SU-DHL-6 (cell line): ENCODE results near the gene PFKFB2.

Experiments used
- CTCF ChIP-seq: fragments of 200-600 bp; sonication (generic); IDR thresholded peaks from one replicate; pipeline ENCODE4 v1.5.1; 2017; ENCODE audit warnings: antibody characterized with exemption, mild to moderate bottlenecking, low read length, moderate library complexity; ENCODE audit not compliant: insufficient read depth, poor library complexity, severe bottlenecking
- EZH2phosphoT487 ChIP-seq: fragments of 200-600 bp; sonication (generic), shearing (Covaris generic); conservative IDR thresholded peaks from 2 replicates; pipeline ENCODE4 v1.6.1; 2018; ENCODE audit warnings: mild to moderate bottlenecking, antibody characterized with exemption, low read length, moderate library complexity, mixed read lengths

- no peak for TF ChIP-seq CTCF
- no peak for TF ChIP-seq EZH2phosphoT487
These were observed 75.4 kb downstream of the PFKFB2 start for GRCh38 chr1:207128336-207128921.
